Endothelial cell of umbilical vein (primary cell): ENCODE measurements around the gene ZNF362. TPM values are rescaled to one million over a fixed set of nuclear protein-coding genes. Genes with fewer than 3 reads are reported as not detected.

Experiments used
- BruUV-seq: library from RNA; stranded (reverse); fragments of 400-500 nt; replicated peaks from 2 replicates; lab custom pipeline; 2021; lab: Mats Ljungman, UMichigan
- CTCF ChIA-PET: fragments of 300-600, 350-600 bp; sonication (Branson Sonifier 250); formaldehyde crosslinking; loops from one replicate; lab custom pipeline; 2021; ENCODE audit warnings: antibody characterized with exemption, inconsistent platforms; lab: Charles Lee
- POLR2A ChIA-PET: fragments of 300-600, 350-600 bp; sonication (Branson Sonifier 250); formaldehyde crosslinking; loops from one replicate; lab custom pipeline; 2021; ENCODE audit warnings: antibody characterized with exemption, inconsistent platforms; lab: Charles Lee
- DNase-seq: peaks from one replicate; pipeline ENCODE4 v3.0.0-alpha.2; 2011; ENCODE audit warnings: low read depth, low spot score
- FAIRE-seq: peaks from 2 replicates; lab custom pipeline; 2011; peaks lifted over from hg19 to GRCh38; lab: Jason Lieb, UNC
- H2AFZ ChIP-seq: 2 replicates; pipeline ENCODE4 v1.6.0; 2012; ENCODE audit warnings: low read depth, low read length, control low read depth, inconsistent platforms
- H3K27ac ChIP-seq: 2 replicates; pipeline ENCODE4 v1.5.1; 2011; ENCODE audit warnings: low read depth, mild to moderate bottlenecking, control low read depth, low read length, moderate library complexity; ENCODE audit not compliant: insufficient read depth
- H3K27me3 ChIP-seq, 2 experiments: 2 replicates each; pipeline versions ENCODE4 v1.6.0 to v1.6.1; 2011; ENCODE audit warnings: low read length in 2 of 2, mixed read lengths in 1 of 2; ENCODE audit not compliant: control insufficient read depth in 2 of 2, insufficient read depth in 2 of 2
- H3K36me3 ChIP-seq, 2 experiments: 2 replicates in 1 of 2; 3 replicates in 1 of 2; pipeline ENCODE4 v1.5.1; 2011; ENCODE audit warnings: low read length in 2 of 2, mild to moderate bottlenecking in 1 of 2, moderate library complexity in 1 of 2; ENCODE audit not compliant: control insufficient read depth in 2 of 2, insufficient read depth in 2 of 2; ENCODE audit errors: extremely low read depth in 1 of 2
- H3K4me1 ChIP-seq: 3 replicates; pipeline ENCODE4 v1.5.1; 2011; ENCODE audit warnings: mild to moderate bottlenecking, low read length; ENCODE audit not compliant: control insufficient read depth, insufficient read depth; ENCODE audit errors: extremely low read depth
- H3K4me2 ChIP-seq: 2 replicates; pipeline ENCODE4 v1.6.1; 2011; ENCODE audit warnings: low read length, control low read depth, mixed read lengths; ENCODE audit not compliant: insufficient read depth
- H3K4me3 ChIP-seq, 3 experiments: fragments of 200-600 bp in 1 of 3; sonication (generic), shearing (Covaris generic) in 1 of 3; replicated peaks in 1 of 3; 2 replicates each; pipeline ENCODE4 v1.5.1; 2011 to 2016; ENCODE audit warnings: control low read depth in 3 of 3, low read length in 3 of 3, mild to moderate bottlenecking in 2 of 3, inconsistent platforms in 1 of 3, low read depth in 1 of 3, moderate library complexity in 1 of 3; ENCODE audit not compliant: insufficient read depth in 1 of 3
- H3K79me2 ChIP-seq: 2 replicates; pipeline ENCODE4 v1.6.0; 2012; ENCODE audit warnings: low read length, inconsistent platforms; ENCODE audit not compliant: control insufficient read depth, insufficient read depth
- H3K9ac ChIP-seq: replicated peaks from 2 replicates; pipeline ENCODE3; 2011; ENCODE audit warnings: low read length, control low read depth; ENCODE audit not compliant: insufficient read depth; ENCODE audit errors: extremely low read depth
- H3K9me1 ChIP-seq: replicated peaks from 3 replicates; pipeline ENCODE4 v1.6.0; 2011; ENCODE audit warnings: mild to moderate bottlenecking, low read length; ENCODE audit not compliant: control insufficient read depth, insufficient read depth; ENCODE audit errors: extremely low read depth
- H3K9me3 ChIP-seq: replicated peaks from 2 replicates; pipeline ENCODE4 v1.5.1; 2012; ENCODE audit warnings: low read length, inconsistent platforms; ENCODE audit not compliant: control insufficient read depth, insufficient read depth
- H4K20me1 ChIP-seq: replicated peaks from 2 replicates; pipeline ENCODE3; 2011; ENCODE audit warnings: mild to moderate bottlenecking, low read length; ENCODE audit not compliant: control insufficient read depth, insufficient read depth; ENCODE audit errors: extremely low read depth
- CTCF ChIP-seq, 2 donors: IDR thresholded peaks; 1 replicate in 1 of 2; 2 replicates in 1 of 2; pipeline ENCODE4 v1.5.1; 2011; ENCODE audit warnings: low read length in 2 of 2, mild to moderate bottlenecking in 2 of 2, moderate library complexity in 2 of 2, control low read depth in 1 of 2, inconsistent platforms in 1 of 2, low read depth in 1 of 2; ENCODE audit not compliant: insufficient read depth in 1 of 2; ENCODE audit errors: extremely low read depth in 1 of 2
- EZH2 ChIP-seq: IDR thresholded peaks from 2 replicates; pipeline ENCODE4 v1.6.1; 2012; ENCODE audit warnings: borderline replicate concordance, low read depth, mild to moderate bottlenecking, moderate library complexity, low read length, inconsistent platforms; ENCODE audit not compliant: severe bottlenecking
- FOS ChIP-seq: IDR thresholded peaks from 2 replicates; pipeline ENCODE4 v1.6.1; 2011; ENCODE audit warnings: mild to moderate bottlenecking, low read length, moderate library complexity, borderline replicate concordance; ENCODE audit not compliant: insufficient read depth
- GATA2 ChIP-seq: IDR thresholded peaks from 2 replicates; pipeline ENCODE4 v1.7.0; 2011; ENCODE audit warnings: low read depth, mild to moderate bottlenecking, moderate library complexity, mixed read lengths, low read length; ENCODE audit not compliant: insufficient read length, insufficient read depth
- JUN ChIP-seq: IDR thresholded peaks from 2 replicates; pipeline ENCODE4 v1.6.1; 2011; ENCODE audit warnings: borderline replicate concordance, low read depth; ENCODE audit not compliant: insufficient read length, insufficient read depth
- MYC ChIP-seq: IDR thresholded peaks from one replicate; pipeline ENCODE4 v1.6.1; 2011; ENCODE audit warnings: mild to moderate bottlenecking, low read depth, low read length
- POLR2A ChIP-seq: IDR thresholded peaks from 2 replicates; pipeline ENCODE4 v1.6.1; 2012; ENCODE audit warnings: low read depth, mild to moderate bottlenecking, control low read depth, low read length
- POLR2AphosphoS5 ChIP-seq: IDR thresholded peaks from 2 replicates; pipeline ENCODE4 v1.6.1; 2012; ENCODE audit warnings: low read depth, mild to moderate bottlenecking, control low read depth, low read length, moderate library complexity; ENCODE audit not compliant: insufficient read depth
- dilution Hi-C: fragments of 300-500 bp; cut with MboI; formaldehyde crosslinking; loops from one replicate; pipeline ENCODE4 v1.15.0; 2019; ENCODE audit warnings: low sequenced_read_pairs; ENCODE audit not compliant: extremely low pct_ligation_motif_present
- intact Hi-C: fragments of 100-400 bp; cut with micrococcal nuclease; formaldehyde crosslinking; loops from one replicate; pipeline ENCODE4 v1.10.0; 2022
- polyA plus RNA-seq, 4 experiments: library from polyadenylated mRNA; depleted of rRNA in 3 of 4; stranded (reverse) in 3 of 4; unstranded in 1 of 4; fragments of >200 nt; gene quantifications; 2 replicates each; pipeline versions ENCODE4 v1.2.1 to v1.2.3, GENCODE V29; 2011 to 2012; ENCODE audit warnings: missing spikeins in 1 of 4
- total RNA-seq: library from RNA; stranded (reverse); gene quantifications from 2 replicates; pipeline ENCODE4 v1.2.3, GENCODE V29; 2021
- TF ChIP-seq, protein P1 (sequence below): IDR thresholded peaks from 2 replicates; pipeline ENCODE4 v1.6.1; 2011; ENCODE audit not compliant: insufficient read depth, insufficient read length

Gene ZNF362
- total and polyA plus RNA-seq, 2 donors (not counting 3 experiments of a cell fraction or from before 2014, with no cell fraction given), result 28.4 to 35.3 TPM

DNA sequence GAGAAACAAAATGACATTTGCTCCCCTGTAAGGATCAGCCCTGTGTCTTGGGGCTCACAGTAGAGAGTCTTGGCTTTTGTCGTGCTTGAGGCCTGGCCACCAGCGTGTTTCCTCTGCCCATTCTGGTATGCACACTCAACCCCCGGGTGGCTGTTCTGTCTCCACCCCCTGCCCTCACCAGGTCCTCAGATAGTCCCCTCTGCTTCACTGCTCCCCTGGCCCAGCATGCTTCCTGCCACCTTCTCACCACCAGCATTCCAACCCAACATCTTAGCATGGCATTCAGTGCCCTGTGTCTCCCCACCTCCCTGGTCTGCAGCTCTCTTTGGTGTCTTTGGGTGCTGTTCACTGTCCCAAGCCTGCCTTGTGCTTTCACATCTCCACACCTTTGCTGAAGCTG is 16.2 kb downstream of the ZNF362 start:
- TF ChIP-seq MYC (no peak), FOS (no peak), EZH2 (no peak), POLR2A (no peak), JUN (no peak), CTCF (IDR thresholded peaks at IDR 0.05; ENCODE audit: extremely low read depth in 1 of 2, insufficient read depth in 1 of 2, low read depth in 1 of 2, low read length in 2 of 2) (no peak), GATA2 (no peak), POLR2AphosphoS5 (no peak)
- TF ChIP-seq, protein P1, sequence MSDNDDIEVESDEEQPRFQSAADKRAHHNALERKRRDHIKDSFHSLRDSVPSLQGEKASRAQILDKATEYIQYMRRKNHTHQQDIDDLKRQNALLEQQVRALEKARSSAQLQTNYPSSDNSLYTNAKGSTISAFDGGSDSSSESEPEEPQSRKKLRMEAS, result no peak
- CTCF ChIA-PET, result interaction anchor here (4.2 kb wide), 1 partner anchor 23 kb away, joined by 14 read pairs; no protein-coding TSS in a partner anchor
- no peaks in the 10 kb centered on the region for H3K79me2 ChIP-seq
- H3K27me3 ChIP-seq, result no peaks in the 10 kb centered on the region
- peaks cover 0 to 16% of the 10 kb centered on the region in 2 experiments for H3K36me3 ChIP-seq
- no peak overlapping the region for H3K9ac ChIP-seq
- dilution Hi-C loops, result no loop called here
- no peak overlapping the region for H3K27ac ChIP-seq
- BruUV-seq, result no TSS peak
- H2AFZ ChIP-seq, result no peak overlapping the region
- no peak overlapping the region for H3K4me2 ChIP-seq
- H4K20me1 ChIP-seq, result no peaks in the 10 kb centered on the region
- FAIRE-seq, result no peak
- peaks cover 1% of the 10 kb centered on the region for H3K4me1 ChIP-seq
- no peak for DNase-seq
- no peak overlapping the region for H3K4me3 ChIP-seq
- intact Hi-C loops, result no loop called here
- H3K9me3 ChIP-seq, result no peaks in the 10 kb centered on the region
- no peaks in the 10 kb centered on the region for H3K9me1 ChIP-seq
- POLR2A ChIA-PET, result no interaction called here
